ENCODE measurements around the gene KLHDC1.
"Not testable (repeated sequence)": the region's sequence is repeated elsewhere in the genome, so short reads cannot be mapped to it uniquely, and the experiment has no call there.

Gene KLHDC1

DNA sequence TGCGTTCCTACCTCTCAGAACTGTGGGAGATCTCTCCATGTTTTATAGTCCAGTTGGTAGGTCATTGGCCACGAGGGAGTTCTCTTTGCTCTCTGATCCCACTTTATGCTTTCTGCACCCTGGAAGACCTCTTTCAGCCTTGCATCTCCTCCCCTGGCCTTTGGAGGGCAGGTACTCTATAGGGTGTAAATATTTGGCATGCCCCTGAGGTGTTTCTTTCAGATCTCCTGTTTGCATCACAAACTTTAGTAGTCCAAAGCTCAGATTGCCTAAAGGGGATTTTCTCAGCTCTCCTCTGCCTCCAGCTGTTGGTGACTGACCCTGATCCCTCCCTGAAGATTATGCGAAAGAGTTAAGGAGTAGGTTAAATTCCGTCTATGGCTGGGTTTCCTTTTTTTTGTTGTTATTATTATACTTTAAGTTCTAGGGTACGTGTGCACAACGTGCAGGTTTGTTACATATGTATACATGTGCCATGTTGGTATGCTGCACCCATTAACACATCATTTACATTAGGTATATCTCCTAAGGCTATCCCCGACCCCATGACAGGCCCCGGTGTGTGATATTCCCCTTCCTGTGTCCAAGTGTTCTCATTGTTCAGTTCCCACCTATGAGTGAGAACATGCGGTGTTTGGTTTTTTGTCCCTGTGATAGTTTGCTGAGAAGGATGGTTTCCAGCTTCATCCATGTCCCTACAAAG lies 29.0 kb downstream of the KLHDC1 start:
- DNase-seq (ENCODE audit: low spot score), result not testable (repeated sequence)

DNA sequence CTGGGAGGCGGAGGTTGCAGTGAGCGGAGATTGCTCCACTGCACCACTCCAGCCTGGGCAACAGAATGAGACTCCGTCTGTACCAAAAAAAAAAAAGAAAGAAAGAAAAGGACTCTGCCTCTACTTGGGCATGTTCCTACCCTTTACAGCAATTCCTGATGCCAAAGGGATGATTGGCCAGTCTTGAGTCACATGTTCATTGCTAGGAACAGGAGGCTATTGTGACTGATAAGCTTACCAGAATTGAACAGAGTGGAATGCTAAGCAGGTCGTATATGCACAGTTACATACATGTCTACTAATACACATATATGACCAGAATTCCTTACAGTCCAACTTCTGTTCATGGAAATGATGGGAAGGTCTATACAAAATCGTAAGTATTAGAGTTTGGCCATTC lies 34.3 kb downstream of the KLHDC1 start:
- no peak for DNase-seq (ENCODE audit: low spot score)

DNA sequence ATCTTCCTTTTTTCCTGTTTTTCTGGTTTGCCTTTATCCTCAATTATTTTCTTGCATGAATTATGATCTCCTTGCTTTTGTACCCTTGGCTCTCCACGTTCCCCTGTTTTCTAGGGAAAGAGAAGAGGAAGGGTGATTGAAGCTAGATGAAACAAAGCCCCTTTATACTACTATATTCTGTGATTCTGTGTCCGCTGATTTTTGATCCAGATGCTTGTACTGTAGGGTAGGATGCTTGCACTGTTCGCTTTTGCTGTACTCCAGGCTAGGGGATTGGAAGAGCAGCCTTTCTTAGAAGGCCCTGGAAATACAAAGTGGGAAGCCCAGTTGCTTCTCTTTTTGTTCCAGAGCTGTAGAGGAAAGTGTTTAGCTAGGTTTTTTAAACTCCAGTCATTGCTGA lies 40.0 kb downstream of the KLHDC1 start:
- DNase-seq (ENCODE audit: low spot score), result no peak

DNA sequence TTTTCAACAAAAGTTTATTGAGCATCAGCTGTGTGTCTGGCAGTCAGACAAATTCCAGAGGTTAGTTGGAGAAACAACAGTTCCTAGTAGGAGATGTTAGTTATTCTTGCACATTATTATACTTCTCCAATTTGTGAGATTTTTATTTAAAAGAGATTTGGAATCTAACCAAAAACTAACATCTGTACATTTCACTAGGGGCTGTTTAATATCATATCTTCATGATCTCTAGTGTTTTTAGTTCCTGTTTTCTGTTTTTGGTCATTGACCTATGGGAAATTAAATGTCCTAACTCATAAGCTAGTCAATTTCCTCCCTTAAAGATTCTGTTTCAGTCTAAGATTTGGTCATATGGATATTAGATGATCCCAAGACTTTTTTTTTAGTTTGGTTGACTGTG lies 40.9 kb downstream of the KLHDC1 start:
- no peak for DNase-seq (ENCODE audit: low spot score)

DNA sequence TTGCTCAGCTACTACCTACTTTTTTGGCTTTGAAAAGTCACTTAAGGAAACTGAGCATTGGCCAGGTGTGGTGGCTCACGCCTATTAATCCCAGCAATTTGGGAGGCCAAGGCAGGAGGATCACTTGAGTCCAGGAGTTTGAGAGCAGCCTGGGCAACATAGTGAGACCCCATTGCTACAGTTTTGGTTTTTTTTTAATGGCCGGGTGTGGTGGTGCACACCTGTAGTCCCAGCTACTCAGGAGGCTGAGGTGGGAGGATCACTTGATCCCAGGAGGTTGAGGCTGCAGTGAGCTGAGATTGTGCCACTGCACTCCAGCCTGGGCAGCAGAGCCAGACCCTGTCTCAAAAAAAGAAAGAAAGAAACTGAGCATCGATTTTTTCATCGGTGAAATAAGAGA lies 42.7 kb downstream of the KLHDC1 start:
- DNase-seq (ENCODE audit: low spot score), result not testable (repeated sequence)

DNA sequence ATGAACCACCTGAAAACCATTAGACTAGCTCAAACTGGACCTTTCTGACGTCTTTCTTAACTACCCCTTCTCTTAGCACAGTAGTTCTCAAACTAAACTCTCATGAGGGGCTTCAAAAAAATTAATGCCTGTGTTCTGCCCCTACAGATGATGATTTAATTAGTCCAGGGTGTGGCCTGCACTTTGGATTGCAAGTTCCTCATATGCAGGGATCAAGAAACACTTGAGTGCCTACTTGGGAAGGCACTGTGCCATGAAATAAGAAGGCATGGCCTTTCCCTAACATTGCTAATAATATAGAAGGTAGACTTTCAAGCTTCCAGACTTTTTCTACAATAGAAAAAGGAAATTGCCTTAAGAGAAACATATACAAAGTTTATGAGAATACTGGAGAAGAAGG lies 52.3 kb downstream of the KLHDC1 start:
- DNase-seq (ENCODE audit: low spot score), result no peak

DNA sequence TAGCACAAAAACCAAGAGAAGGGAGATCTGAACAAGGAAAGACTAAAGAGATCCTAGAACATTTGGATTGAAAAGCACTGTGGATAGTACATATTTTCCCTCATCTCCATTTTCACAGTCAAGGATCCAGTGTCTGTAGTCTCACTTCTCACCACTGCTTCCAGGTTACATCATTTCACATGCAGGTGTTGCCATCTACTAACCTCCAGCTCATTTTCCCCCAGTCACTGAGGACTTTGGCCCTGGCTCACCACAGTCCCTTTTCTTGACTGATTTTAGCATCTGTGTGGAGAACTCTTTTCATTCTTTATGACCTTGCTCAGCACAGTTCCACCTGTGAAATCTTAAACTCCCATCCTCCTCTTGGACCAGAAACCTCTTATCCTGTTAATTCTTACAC lies 53.6 kb downstream of the KLHDC1 start:
- DNase-seq (ENCODE audit: low spot score), result not testable (repeated sequence)

DNA sequence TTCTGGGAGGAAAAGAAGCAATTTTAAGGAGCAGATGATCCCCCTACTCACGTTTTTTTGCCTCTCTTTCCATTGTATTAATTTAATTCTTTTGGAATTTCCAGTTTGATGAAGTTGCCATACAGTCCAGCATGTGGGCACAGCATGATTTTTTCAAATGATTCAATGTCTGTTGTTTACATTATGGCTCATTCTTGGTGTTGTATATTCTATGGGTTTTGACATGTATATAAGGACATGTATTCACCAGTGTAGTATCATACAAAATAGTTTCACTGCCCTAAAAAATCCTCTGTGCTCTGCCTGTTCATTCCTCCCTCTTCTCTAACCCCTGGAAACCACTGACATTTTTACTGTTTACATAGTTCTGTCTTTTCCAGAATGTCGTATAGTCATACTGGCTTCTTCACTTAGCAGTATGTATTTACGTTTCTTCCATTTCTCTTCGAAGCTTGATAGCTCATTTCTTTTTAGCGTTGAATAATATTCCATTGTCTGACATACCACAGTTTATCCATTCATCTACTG lies 61.7 kb downstream of the KLHDC1 start:
- DNase-seq (ENCODE audit: low spot score), result no peak

DNA sequence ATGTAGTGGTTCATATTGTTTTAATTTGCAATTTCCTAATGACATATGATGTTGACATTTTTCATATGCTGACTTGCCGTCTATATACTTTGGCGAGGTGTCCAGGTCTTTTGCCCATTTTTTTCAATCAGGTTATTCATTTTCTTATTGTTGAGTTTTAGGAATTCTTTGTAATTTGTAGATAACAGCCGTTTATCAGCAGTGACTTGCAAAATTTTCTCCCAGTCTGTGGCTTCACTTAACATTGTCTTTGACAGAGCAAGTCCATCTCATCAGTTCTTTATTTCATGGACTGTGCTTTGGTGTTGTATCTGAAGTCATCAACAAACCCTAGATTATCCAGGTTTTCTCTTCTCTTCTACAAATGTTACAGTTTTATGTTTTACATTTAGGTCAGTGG lies 62.5 kb downstream of the KLHDC1 start:
- DNase-seq (ENCODE audit: low spot score), result no peak

DNA sequence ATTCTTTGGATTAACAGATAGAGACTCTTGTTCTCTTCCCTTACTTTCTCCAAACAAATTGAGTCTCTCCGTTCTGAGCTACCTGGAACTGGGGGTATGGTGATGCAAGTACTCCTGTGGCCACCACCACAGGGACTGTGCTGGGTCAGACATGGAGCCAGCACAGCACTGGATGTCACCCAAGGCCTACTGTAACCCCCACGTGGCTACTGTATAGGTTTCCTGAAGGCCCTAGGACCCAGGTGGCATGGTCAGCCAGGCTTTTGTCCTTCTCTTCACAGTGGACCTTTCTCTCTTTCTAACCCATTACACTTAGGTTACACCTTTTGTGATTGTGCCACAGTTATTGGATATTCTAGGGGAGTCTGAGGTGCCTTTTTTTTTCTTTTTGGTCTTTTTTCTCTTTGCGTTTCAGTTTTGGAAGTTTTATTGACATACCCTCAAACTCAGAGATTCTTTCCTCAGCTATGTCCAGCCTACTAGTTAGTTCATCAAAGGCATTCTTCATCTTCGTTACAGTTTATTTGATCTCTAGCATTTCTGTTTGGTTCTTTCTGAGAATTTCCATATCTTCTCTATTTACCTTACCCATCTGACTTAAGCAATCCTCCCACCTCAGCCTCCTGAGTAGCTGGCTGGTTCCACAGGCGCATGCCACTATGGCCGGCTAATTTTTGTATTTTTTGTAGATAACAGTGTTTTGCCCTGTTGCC lies 69.1 kb downstream of the KLHDC1 start:
- no peak for DNase-seq (ENCODE audit: low spot score)

DNA sequence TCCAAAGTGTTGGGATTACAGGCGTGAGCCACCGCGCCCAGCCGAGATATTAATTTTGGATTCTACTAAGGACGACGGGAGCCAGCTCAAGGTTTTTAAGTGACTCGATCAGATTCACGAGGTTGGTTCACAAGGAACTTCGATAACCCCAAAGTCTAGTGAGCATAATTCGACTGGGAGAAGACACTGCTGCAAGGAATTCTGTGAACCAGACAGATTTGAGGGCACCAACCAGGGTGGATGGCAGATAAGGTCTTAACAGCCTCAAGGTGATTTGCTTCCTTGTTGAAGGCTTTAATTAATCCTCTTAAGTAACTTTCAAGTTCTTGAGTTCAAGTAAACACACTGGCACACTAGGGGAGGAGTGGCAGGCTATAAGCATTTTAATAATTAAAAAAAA lies 73.9 kb downstream of the KLHDC1 start:
- peak; percentile 4 for DNase-seq (ENCODE audit: low spot score)

DNA sequence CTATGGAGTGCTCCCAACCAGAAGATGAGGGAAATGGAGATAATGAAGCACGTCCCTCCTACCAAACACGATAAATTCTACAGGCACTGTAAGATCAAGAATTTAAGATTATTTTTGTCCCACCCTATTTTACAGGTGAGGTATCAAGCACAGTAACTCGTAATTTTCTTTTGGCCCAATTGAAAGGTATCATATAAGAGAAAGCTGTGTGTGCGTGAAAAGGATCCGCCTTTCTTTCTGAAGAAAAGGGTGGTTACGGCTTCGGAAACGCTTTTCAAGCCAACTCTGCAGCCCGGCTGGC lies 74.3 kb downstream of the KLHDC1 start:
- DNase-seq (ENCODE audit: low spot score), result no peak

DNA sequence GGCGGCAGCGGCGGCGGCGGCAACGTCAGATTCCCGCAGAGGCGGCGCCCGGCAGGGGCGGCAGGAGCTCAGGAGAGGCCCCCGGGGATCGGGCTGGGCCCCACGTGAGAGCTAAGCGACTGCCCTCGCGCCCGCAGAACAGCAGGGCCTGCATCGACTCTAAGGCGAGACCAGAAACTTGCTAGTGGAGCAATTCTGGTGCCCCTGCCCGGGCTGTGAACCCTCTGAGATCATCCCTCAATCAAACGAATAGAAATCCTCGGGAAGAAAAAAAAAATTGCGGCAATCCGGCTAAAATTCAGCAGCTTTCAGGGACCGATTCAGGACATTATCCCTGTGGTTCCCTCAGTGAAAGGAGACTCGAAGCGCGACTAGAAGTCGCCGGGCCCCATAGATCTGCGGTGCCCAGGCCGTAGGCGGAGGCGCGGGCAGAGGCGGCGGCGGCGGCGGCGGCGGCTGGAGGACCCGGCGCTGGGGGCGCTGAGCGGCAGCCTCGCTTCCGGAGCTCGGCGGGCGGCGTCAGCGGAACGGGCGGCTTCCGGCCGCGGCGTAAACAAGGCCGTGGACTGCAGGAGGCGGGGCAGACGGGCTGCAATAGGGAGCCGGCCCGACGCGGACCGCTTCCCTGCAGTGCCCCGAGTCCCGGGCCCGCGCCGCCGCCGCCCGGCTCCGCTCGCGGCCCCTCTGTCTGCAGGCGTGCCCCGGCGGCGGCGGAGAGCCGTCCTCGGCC lies 74.8 kb downstream of the KLHDC1 start, which contains the start of gene KLHDC2:
Gene KLHDC2, plus strand, starts transcription at position 583 of the 730 bp plus-strand sequence. CDS start 316 bp downstream, outside the sequence.
- peak; percentile 73 for DNase-seq (ENCODE audit: low spot score)

DNA sequence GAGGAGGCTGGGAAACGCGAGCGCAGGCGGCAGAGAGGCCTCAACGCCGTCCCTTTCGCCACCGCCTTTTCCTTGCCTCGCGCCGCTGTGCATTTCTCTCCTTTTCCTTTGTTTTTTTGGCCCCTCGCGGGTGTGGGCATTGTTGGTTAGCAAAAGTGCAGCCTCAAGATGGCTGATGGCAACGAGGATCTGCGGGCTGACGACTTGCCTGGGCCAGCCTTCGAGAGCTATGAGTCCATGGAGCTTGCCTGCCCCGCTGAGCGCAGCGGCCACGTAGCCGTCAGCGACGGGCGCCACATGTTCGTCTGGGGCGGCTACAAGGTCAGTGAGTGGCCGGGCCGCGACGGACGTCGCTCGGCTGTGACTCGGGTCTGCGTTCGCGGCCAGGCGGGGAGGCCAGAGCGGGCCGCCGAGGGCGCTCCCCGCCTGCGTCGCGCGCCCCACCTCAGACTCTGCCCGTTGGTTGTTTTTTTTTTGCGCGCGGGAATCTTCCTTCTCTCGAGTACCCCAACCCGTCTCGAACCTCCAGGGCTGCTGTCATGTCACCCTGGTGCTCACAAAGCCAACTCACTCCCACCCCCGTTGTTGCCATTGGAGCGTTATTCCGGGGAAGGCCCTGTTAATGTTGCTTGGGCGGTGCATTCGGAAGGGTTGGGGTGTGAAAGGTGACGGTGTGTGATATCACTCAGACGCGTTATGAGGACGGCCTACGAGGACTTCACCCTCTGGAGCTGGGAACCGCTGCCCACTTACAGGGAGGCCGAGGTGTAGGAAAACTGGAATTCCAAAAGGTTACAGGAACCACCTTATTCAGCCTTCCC lies 75.6 kb downstream of the KLHDC1 start:
- DNase-seq (ENCODE audit: low spot score), result peak; percentile 40

DNA sequence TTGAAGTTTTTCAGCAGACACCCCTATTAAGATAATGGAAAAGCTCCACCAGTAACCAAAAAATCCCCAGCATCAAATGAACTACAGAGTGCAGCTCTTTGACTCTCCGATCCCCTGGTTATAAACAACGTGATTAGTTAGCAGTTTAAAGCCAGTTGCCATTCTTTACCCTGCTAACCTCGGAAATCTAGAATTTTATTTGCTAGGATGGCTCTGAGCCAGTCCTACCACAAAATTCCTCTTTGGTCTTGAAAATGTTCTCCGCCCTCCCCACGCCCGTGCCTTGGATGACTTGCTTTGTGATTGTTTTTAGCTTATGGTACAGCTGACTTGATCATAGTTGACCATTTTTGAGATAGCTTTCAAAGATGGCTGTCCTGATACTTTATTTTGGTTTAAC lies 76.3 kb downstream of the KLHDC1 start:
- peak; percentile 4 for DNase-seq (ENCODE audit: low spot score)

DNA sequence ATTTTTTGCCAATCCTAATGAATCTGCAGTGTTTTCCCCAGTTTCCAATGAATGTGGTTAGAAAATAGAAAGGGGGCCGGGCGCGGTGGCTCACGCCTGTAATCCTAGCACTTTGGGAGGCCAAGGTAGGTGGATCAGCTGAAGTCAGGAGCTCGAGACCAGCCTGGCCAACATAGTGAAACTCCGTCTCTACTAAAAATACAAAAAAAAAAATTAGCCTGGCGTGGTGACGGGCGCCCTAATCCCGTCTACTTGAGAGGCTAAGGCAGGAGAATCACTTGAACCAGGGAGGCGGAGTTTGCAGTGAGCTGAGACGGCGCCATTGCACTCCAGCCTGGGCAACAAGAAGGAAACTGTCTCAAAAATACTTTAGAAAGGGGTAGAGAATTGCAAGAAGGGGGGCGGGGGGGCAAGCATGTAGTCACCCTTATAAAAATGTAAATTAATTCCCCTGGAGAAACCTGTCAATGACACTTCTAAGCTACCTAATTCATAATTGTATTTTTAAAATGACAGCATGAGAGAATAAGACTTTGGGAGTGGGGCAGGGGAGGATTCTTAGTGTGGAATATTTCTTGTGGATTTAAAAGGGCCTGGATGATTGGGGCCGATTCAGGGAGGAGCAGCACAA lies 76.8 kb downstream of the KLHDC1 start:
- no peak for DNase-seq (ENCODE audit: low spot score)

DNA sequence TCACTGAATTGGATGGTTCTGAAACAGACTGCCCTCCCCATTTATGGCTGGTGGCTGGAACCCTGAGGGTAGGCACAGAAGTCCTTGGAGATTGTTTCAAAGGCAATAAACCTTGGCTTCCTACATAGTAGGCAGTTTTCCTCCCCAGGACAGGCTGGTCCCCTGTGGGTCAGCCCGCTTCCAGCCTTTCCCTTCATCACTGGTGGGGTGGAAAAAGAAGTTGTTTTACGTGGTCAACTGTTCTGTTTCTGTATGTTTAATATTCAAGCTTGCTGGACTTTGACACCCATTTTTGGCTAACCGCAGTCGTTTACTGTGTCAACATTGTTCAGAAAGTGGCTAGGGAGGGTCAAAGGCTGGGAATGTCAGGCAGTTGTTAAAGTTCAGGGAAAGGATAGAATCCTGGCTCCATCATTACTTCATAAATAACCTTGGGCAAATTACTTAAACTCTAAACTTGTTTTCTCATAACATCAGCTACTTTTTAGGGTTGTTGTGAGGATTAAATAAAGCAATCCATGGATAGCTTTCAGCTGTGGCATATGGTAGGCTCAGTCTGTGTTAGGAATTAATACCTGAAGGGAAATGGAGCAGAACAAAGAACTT lies 77.4 kb downstream of the KLHDC1 start:
- no peak for DNase-seq (ENCODE audit: low spot score)

DNA sequence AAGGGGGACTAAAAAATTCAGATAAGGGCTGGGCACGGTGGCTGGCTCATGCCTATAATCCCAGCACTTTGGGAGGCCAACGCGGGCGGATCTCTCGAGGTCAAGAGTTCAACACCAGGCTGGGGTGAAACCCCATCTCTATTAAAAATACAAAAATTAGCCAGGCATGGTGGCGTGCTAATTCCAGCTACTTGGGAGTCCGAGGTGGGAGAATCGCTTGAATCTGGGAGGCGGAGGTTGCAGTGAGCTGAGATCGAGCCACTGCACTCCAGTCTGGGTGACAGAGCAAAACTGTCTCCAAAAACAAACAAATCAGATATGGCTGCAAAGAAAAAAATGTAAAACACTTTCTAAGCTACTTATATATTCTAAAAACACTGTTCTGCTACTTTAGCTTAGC lies 78.8 kb downstream of the KLHDC1 start:
- not testable (repeated sequence) for DNase-seq (ENCODE audit: low spot score)

DNA sequence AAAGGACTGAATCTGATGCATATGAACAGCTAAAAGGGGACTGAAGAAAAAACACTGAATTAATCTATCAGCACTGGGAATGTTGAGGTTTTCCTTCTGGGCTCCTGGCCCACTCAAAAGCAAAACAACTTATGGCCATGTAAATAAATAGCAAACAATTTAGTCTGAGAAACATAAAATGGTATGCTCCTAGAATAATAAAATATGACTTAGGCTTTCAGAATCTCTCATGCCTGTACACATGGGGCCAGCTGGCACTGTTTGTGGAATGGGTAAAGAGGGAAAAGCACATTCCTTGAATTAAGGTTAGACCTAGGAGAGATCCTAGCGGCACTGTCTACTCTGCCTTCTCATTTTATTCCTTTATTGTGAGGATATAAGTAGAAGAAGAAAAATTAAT lies 81.2 kb downstream of the KLHDC1 start:
- no peak for DNase-seq (ENCODE audit: low spot score)

DNA sequence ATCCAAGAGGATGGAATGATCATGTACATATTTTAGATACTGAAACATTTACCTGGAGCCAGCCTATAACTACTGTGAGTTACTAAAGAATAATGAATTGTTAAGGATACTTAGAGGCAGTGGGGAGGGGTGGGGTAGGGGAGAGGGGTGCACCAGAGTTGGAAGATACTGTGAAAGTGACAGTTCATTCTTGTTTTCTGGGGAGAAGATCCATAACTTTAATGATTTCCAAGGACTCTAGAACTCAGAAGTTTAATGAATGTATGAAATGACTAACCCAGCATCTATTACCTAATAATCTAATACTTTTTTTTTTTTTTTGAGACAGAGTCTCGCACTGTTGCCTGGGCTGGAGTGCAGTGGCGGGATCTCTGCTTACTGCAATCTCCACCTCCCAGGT lies 85.5 kb downstream of the KLHDC1 start:
- DNase-seq (ENCODE audit: low spot score), result no peak

DNA sequence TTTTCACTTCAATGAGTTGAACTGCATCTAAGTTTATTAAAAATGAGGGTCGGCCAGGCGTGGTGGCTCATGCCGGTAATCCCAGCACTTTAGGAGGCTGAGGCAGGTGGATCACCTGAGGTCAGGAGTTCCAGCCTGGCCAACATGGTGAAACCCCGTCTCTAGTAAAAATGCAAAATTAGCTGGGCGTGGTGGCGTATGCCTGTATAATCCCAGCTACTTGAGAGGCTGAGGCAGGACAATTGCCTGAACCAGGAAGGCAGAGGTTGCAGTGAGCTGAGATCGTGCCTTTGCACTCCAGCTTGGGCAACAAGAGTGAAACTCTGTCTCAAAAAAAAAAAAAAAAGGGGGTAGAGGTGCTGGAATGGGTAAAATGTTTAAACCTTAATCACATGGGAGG lies 88.1 kb downstream of the KLHDC1 start:
- DNase-seq (ENCODE audit: low spot score), result not testable (repeated sequence)
